Epithelial cell of esophagus (primary cell): ENCODE data around the gene MARCHF10.
"Not testable (repeated sequence)": the region's sequence is repeated elsewhere in the genome, so short reads cannot be mapped to it uniquely, and the experiment has no call there.

Source experiments
- DNase-seq: peaks from one replicate; pipeline ENCODE4 v3.0.0; 2010; ENCODE audit warnings: low read depth
- H3K4me3 ChIP-seq: 2 replicates; pipeline ENCODE4 v1.5.1; 2011; ENCODE audit warnings: mild to moderate bottlenecking, low read length, control low read depth
- TF ChIP-seq, protein P1 (sequence below): IDR thresholded peaks from 2 replicates; pipeline ENCODE4 v1.5.1; 2011; ENCODE audit warnings: low read depth, mild to moderate bottlenecking, low read length, control low read depth, inconsistent platforms; ENCODE audit not compliant: insufficient read depth; ENCODE audit errors: missing control alignments

The MARCHF10 gene

DNA sequence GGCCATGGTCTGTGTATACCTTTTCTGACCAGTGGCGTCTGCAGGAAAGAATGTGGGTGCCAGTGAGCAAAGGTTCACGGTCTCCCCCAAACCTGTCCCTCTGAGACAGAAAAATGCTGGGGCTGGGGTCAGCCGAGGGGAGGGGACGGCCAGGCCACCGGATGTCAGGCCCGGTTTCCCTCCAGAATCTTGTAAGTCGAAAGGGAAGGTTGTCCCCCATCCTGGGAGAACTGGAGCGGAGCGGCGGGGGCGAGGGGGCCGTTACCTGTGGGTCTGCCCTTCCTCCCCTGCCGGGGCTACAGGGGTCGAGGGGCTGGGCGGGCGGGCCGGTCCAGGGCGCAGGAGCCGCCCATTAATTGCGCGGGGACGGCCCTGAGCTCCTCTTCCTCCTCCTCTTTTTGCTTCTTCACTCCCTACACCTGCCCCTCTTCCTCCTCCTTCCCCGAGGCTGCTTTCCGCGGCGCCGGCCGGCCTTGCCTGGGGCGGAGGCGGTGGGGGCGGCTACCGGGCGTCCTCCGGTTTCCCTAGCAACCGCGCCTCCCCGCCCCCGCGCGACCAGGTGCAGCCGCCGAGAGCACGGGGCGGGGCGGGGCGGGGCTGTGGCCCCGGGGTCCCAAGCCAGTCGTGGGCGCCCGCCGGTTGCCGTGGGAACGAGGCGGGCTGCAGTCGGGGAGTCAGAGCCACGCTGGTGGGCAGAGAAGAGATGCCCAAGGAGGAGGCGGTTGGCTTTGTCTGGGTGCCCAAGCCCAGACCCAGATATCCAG is at the start of gene MARCHF10:
TSS of gene MARCHF10 (minus strand) at position 503 of the 764 bp plus-strand sequence. CDS start 6,579 bp downstream, outside the sequence.
- no peak within 1 kb of the TSS for H3K4me3 ChIP-seq
- no peak for DNase-seq
- TF ChIP-seq, protein P1, sequence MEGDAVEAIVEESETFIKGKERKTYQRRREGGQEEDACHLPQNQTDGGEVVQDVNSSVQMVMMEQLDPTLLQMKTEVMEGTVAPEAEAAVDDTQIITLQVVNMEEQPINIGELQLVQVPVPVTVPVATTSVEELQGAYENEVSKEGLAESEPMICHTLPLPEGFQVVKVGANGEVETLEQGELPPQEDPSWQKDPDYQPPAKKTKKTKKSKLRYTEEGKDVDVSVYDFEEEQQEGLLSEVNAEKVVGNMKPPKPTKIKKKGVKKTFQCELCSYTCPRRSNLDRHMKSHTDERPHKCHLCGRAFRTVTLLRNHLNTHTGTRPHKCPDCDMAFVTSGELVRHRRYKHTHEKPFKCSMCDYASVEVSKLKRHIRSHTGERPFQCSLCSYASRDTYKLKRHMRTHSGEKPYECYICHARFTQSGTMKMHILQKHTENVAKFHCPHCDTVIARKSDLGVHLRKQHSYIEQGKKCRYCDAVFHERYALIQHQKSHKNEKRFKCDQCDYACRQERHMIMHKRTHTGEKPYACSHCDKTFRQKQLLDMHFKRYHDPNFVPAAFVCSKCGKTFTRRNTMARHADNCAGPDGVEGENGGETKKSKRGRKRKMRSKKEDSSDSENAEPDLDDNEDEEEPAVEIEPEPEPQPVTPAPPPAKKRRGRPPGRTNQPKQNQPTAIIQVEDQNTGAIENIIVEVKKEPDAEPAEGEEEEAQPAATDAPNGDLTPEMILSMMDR, result no peak

GRCh38 chr17:62857526-62857925 is 49.4 kb upstream of the MARCHF10 start:
- TF ChIP-seq, protein P1, result no peak
- DNase-seq, result no peak
- no peak overlapping the region for H3K4me3 ChIP-seq

DNA sequence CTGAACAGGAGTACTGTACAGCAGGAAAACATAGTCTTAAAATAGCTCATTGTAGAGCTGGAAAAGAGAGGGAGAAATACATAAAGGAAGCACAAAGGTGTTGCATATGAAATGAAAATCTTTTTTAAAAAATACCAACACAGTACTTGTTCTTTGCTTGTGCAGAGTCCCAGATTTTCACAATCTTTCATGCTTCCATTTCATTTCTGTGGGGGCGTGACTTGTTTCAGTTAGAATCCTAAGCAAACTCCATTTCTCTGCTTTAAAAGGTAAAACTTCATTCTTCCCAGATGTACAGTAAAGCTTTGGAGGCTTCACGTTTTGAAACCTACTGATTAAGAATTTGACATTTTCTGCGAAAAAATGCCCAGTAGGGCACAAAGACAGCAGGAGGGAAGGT is 48.5 kb upstream of the MARCHF10 start:
- TF ChIP-seq, protein P1, result no peak
- H3K4me3 ChIP-seq, result no peak overlapping the region
- DNase-seq, result no peak

GRCh38 chr17:62855156-62855555 is 47.0 kb upstream of the MARCHF10 start:
- TF ChIP-seq, protein P1, result no peak
- DNase-seq, result no peak

DNA sequence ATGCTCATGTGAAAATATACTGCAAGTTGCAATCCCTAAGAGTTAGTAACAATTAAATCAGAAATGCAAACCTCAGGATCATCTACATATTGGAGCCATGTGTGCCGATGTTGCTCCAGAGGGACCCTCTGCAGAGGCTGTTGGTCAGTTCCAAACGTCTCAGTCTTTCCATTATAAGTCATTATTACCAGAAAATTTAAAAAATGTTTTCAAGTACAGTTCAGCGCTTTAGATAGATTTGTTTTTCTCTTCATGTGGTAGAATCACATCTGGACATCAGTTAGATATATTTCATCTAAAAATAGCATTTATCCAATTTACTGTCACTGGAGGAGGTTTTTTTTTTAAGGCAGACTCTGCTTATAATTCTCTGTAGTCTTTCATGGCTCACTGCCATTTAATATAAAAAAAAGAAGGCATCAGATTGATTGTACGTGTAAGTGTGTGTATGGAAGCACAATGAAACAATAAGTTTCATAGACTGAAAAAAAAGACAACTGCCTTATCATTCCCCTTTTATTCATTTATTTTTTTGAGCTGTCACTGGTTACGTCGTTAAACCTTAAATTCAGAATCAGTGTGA is 46.1 kb upstream of the MARCHF10 start:
- H3K4me3 ChIP-seq, result no peak overlapping the region
- TF ChIP-seq, protein P1, result no peak
- DNase-seq, result no peak

More at GRCh38 chr17:62855156-62855555, 47.0 kb upstream of the MARCHF10 start:
- H3K4me3 ChIP-seq, result no peak overlapping the region

GRCh38 chr17:62852195-62852594 is 44.1 kb upstream of the MARCHF10 start:
- TF ChIP-seq, protein P1, result no peak
- H3K4me3 ChIP-seq, result no peak overlapping the region
- peak; percentile 32 for DNase-seq

DNA sequence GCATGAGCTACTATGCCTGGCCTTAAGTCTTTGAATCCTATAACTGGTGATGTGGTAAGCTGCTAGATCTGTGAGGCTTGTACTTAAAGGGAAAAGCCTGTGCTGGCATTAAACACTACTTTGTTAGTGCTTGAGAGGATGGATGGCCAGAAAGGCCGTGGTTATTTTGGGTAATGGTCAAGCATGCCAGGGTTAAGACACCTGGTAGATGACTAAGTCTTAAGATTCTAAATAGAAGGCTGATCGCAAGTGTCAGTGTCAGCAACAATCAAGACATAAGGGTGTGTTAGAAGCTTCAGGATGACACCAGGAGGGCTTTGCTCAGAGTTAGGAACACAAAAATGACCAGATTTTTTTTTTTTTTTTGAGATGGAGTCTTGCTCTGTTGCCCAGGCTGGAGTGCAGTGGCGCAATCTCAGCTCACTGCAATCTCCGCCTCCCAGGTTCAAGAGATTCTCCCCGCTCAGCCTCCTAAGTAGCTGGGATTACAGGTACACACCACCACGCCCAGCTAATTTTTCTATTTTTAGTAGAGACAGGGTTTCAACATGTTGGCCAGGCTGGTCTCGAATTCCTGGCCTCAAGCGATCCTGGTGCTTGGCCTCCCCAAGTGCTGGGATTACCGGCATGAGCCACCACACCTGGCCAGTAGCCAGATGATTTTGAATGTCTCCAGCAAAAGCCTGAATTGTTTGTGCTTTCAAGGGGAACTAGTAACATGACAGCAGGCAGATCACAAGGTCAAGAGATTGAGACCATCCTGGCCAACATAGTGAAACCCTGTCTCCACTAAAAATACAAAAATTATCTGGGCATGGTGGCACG is 41.7 kb upstream of the MARCHF10 start:
- peak; percentile 57 for DNase-seq
- H3K4me3 ChIP-seq, result not testable (repeated sequence)
